Stimulated activated CD8-positive, alpha-beta memory T cell treated with anti-CD3 and anti-CD28 coated beads, Interleukin-15, amount 100 ng/mL, for 24 hours (primary cell): ENCODE data around the gene NPNT.
"Not testable (repeated sequence)": the region's sequence is repeated elsewhere in the genome, so short reads cannot be mapped to it uniquely, and the experiment has no call there.

Source experiments
- DNase-seq: peaks from one replicate; pipeline ENCODE4 v3.0.0-alpha.2; 2020; ENCODE audit warnings: low read depth

The NPNT gene, protein sequence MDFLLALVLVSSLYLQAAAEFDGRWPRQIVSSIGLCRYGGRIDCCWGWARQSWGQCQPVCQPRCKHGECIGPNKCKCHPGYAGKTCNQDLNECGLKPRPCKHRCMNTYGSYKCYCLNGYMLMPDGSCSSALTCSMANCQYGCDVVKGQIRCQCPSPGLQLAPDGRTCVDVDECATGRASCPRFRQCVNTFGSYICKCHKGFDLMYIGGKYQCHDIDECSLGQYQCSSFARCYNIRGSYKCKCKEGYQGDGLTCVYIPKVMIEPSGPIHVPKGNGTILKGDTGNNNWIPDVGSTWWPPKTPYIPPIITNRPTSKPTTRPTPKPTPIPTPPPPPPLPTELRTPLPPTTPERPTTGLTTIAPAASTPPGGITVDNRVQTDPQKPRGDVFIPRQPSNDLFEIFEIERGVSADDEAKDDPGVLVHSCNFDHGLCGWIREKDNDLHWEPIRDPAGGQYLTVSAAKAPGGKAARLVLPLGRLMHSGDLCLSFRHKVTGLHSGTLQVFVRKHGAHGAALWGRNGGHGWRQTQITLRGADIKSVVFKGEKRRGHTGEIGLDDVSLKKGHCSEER

DNA sequence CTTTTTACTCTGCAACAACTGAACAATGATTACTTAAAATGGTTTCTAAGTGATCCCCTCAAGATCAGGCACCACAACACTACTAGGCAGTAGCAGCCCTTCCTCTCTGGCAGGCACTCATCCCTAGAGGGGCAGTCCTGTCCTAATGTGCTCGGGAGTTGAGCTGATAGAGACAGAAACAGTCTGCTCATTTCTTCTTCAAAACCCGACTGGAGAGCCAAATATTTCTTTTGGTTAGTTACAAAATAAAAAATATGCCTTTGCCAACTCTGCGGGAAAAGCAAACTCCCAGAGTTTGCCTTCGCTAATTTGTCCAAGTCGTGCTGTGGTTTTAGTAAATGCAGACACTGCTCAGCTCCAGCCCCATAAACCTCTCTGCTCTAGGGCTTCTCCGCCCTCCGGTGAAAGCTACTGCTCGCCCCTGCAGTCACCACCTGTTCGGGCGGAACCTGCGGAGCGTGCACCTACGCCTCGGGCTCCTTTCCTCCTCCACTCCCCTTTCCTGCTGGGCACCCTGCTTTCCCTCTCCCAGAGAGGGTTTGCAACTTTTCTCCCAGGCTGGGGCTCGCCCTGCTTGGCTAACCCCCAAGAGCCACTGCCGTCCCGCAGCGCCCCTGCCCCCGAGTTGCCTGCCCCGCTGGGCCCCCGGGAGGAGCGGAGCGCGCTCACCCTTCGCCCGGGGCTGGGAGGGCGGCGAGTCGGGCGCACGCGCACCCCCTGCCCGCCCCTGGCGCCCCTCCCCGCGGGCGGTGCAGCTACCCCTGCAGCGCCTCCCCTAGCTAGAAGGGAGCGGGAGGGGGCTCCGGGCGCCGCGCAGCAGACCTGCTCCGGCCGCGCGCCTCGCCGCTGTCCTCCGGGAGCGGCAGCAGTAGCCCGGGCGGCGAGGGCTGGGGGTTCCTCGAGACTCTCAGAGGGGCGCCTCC lies at the start of gene NPNT:
NPNT (plus strand) TSS at position 812 of the 923 bp plus-strand sequence. CDS start 182 bp downstream, outside the sequence.
- no peak for DNase-seq

DNA sequence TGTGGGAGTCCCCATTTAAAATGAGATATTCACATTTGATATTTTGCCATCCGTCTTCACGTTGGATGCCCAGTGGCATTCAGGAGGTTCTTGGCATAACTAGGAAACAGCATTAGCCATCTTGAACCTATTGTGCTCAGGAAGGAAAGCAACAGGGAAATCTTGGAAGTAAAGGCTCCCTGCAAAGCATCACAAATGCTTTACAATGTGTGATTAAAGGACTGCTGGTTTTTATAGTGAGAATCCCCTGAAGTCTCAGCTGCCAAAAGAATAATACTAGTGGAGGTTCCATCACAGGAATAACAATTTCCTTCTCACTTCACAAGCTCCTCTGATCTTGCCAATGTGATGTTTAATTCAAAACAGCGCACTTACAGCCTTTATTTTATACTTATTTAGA lies 49.7 kb upstream of the NPNT start:
- DNase-seq = no peak

DNA sequence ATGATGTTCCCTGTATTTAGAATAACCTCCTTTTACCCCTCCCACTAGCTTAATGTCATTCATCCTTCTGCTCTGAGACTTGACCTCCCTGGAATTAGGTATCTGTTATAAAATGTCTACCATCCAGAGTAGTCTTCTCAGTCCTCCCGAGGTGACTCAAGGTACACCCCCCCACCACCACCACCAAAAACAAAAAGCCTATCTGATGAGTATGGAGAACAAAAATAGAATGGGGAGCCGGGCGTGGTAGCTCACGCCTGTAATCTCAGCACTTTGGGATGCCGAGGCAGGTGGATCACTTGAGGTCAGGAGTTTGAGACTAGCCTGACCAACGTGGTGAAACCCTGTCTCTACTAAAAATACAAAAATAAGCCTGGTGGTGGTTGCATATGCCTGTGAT lies 46.9 kb upstream of the NPNT start:
- DNase-seq = not testable (repeated sequence)

DNA sequence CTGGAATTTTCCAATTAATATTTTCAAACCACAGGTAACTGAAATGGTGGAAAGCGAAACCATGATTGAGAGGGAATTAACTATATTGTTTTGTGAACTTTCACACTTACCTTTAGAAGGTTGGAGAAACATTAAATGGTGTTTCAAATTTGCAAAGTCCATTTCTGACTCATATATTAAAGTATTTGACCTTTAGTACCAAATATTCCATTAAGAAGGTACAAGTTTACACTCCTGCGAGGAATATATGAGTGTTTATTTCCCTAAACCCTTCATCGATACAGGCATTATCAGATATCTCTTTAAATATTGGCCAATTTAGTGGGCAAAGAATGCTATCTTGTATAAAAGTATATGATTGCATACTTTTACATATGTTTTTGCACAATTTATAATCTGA lies 44.1 kb upstream of the NPNT start:
- no peak for DNase-seq

DNA sequence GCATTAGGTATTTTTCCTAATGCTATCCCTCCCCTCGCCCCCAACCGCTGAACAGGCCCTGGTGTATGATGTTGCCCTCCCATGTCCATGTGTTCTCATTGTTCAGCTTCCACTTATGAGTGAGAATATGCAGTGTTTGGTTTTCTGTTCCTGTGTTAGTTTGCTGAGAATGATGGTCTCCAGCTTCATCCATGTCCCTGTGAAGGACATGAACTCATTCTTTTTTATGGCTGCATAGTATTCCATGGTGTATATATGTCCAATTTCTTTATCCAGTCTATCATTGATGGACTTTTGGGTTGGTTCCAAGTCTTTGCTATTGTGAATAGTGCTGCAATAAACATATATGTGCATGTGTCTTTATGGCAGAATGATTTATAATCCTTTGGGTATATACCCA lies 43.0 kb upstream of the NPNT start:
- DNase-seq = not testable (repeated sequence)

DNA sequence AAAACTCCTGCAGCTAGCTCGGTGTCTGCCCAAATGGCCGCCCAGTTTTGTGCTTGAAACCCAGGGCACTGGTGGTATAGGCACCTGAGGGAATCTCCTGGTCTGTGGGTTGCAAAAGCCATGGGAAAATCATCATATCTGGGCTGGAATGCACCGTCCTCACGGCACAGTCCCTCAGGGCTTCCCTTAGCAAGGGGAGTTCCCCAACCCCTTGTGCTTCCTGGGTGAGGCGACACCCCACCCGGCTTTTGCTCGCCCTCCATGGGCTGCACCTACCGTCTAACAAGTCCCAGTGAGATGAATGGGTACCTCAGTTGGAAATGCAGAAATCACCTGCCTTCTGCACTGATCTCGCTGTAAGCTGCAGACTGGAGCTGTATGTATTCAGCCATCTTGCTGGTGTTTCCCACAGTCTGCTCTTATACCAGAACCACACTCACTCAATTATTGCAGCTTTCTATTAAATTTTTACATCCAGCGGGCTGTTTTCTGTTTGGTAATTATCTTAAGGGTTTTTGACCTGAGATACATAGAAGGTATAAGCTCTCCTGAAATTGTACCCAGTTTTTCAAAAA lies 36.7 kb upstream of the NPNT start:
- DNase-seq = no peak

DNA sequence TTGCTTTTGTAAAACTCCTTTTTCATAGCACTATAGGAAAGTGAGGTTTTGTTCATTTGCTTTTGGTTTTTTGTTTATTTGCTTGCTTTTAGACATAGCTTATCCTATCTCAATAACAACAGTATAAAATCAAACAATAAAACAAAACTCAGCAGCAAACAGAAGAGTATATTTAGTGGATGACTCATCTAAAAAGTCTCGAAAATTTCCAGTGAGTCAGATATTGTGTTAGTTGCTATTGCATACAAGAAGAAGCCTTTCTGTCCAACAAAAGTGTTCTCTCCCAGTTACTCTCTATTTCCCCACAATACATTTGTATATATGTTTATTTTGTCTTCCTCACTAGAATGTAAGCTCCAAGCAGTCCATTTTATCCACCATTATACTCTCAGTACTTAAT lies 36.0 kb upstream of the NPNT start:
- no peak for DNase-seq

DNA sequence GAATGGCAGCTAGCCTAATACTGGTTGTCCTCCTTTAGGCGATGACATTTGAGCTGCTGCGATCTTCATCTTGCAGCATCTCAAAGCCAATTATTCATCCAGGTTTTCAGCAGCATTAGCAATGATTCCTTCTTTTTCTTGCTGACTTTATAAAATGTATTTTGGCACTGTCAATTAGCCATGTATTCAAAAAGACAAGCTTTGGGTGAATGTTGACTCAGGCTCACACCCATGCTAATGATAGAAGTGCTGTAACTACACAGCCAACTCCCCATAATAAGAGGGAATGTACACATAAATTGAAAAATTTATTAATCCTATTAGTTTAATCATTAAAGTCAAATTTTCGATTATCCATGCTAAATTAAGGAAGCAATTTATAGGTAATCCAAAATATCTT lies 24.3 kb upstream of the NPNT start:
- no peak for DNase-seq

DNA sequence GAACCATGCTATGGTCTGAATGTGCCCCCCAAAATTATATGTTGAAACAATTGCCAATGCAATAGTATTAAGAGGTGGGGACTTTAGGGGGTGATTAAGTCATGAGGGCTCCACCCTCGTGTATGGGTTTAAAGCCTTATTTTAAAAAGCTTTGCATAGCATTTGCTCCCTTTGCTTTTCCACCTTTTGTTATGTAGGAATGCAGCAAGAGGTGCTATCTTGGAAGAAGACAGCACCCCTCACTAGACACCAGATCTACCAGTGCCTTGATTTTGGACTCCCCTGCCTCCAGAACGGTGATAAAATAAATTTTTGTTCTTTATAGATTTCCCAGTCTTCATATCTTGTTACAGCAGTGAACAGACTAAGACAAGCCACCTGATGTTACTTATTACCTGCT lies 23.3 kb upstream of the NPNT start:
- DNase-seq = no peak

DNA sequence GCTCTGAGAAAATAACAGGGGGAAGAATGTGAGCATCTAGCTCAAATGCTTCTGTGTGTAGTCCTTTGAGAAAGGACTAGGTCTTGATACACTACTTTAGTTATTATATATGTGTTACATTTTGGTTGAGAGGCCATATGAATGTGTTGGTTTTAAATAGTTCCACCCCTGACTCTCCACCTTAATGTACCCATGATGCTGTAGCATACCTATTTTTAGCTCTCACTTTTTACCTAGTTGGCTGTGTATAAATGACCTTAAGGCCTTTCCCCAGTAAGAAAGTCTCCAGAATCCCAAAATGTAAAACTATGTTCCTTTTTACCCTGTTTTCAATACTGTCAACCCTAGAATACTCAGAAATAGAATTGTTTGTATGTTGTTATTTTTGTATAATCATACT lies 20.0 kb upstream of the NPNT start:
- no peak for DNase-seq

DNA sequence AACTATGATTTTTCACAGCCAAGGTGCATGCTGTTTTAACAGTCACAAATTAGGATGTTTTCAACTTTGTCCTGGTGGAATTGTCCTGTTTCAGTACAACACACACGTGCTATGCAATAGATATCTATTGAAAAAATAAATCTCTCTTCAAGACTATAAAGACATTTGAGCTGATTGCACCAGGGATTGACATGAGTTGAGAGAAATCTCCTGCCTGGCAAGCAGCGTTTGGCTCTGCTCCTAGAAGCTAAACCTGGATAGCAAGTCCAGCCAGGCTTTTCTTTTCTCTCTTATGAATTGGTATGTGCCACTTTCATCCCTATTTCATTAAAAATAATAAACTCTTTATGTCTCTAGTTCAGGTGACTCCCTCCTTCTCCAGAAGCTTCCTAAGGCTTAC lies 16.6 kb upstream of the NPNT start:
- no peak for DNase-seq

DNA sequence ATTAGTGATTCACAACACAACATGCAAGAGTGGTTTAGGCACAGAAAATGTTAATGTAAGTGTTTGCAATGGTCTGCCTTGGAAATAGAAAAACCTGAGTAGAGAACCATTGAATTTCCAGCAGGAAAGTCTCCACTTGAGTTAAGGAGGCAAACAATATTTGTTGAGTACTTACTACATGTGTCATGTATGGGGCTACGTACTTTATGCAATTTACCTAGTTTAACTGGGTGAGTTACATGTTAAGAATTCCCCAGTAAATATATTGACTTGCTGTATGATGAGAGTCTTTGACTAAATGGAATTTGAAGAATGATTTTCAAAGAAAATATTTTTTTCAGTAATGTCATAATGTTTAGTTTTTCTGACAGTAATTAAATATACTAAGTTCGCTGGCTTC lies 7.8 kb upstream of the NPNT start:
- DNase-seq = no peak

DNA sequence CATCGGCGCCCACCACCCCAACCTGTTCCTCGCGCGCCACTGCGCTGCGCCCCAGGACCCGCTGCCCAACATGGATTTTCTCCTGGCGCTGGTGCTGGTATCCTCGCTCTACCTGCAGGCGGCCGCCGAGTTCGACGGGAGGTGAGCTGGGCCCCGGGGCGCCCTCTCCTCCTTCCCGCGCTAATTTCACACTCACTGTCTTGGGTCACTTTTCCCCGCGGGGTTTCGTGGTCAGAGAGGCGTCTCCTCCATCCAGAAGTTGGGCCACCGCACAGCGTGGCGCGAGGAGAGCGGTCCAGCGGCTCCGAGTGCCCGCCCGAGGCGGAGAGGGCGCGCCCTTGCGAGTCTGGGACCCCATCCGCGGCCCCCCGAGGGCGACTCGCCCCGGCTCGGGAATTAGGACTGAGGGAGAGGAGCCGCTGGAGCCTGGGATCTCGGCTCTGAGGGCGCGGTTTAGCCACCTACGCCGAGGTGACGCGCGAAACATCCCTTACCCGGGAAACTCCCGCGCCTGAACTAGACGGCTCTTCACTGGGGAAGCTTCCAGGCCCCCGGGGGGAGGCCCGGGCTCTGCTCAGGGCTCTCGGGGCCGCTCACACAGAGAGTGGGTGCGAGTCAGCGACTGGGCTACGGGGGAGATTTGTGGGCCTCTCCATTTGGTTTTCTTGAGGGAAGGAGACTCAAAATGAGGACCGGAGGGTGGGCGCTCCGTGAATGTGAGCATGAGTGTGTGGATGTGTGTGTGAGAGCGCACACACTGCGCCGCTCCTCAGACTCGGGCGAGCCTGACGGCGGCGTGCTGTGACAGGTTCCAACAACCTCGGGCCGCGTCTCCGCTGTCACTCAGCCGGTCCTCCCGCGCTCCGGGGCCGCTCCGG lies 551 bp downstream of the NPNT start:
- no peak for DNase-seq

DNA sequence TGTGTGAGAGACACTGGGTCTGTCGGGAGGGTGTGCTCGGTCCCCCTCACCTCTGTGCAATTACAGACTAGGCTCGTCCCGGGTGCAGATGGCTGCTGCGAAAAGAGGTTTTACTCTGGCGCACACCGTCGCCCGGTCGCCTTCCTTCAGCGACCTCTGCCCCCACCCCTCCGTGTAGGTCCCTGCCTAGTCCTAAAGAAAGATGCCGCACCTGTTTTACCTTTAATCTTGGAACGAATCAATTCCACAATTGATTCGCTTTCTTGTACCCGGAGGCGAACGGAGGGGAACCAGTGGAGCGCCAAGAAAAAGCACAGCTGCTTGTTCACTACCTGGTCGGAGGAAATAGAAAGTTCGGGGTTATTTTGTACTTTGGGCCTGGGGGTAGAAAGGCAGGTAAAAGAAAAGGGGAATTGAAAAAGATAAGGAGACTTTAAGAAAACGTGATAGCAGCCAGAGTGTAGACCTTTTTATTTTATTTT lies 1.2 kb downstream of the NPNT start:
- no peak for DNase-seq

DNA sequence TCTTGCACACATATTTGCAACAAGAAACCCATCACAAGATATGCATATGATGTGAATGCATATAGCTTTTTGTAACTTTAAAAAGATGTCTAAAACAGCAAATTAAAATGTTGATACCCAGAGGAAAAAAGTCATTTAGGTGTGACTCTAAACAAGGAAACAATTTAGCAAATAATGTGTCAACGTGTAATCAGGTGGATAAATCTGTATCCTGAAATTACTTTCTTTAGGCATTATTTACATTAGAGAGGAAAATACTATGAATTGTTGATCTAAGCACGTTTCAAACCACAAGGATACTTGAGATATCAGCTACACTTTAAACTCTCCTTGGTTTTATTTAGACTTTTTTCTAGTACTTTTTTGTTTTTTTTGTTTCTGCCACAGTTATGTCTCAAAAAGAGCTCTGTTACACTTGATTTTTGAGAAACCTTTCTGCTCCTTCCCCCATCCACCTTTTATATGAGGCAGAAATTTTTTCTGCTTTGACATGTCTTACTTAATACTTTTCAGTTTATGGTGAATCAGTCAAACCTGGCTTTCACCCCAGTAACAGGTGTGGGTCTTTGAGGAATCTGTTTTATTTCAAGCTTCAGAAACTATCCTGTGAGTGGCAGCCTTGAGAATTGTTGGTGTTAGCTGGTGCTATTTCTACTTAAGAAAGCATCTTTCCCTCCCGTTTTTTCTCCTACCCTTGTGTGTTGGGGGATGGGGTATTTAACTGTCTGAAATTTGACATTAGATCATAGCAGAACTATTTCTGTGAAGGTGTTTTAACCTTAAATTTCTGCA lies 1.9 kb downstream of the NPNT start:
- DNase-seq = no peak

DNA sequence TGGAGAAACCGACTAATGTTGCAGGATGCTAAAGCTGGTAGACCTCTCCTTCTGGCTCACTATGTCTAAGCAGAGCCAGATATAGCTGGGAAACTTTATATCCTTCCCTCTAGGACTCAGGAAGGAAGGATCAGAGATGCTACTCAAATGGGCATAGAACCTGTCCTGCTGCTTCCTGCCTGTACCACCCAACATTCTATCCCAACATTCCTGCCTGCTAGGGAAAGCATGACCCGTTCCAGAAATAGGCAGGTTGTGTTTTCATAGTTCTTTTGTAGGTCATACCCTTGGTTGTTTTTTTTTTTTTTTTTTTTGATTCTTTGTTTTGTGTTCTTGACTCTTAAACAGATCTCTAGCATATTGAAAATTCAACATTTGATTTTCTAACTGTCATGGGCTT lies 5.3 kb downstream of the NPNT start:
- DNase-seq = no peak

DNA sequence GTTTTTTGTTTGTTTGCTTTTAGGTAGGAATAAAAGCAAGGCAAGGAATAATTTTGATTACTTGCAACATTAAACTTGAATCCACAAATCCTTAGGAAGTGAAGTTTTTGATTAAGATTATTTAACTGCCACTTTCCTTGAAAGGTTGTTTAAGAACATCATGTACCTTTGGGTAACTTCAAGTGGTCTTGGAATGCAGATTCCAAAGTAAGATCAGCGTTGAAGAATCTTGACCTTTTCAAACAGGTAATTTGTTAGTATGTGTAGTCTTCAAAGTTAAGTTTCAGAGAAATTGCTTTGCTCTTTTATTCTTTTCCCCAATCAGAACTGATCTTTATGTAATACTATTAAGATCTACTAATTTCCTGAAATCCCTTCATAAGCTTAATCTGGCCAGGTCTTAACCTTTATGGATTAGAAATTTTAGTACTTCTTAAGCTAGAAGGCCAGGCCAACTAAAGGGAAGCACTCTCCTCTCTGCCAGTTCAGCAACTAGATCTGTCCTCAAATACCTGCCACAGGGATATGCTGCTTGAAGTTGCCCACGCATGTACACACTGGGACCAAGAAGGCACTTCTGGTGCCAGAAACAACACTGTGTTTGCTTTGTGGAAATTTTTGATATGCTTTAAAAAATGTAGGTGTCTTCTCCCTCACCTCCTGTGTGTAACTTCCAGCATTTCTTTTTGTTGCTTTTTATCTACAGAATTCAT lies 7.4 kb downstream of the NPNT start:
- no peak for DNase-seq

DNA sequence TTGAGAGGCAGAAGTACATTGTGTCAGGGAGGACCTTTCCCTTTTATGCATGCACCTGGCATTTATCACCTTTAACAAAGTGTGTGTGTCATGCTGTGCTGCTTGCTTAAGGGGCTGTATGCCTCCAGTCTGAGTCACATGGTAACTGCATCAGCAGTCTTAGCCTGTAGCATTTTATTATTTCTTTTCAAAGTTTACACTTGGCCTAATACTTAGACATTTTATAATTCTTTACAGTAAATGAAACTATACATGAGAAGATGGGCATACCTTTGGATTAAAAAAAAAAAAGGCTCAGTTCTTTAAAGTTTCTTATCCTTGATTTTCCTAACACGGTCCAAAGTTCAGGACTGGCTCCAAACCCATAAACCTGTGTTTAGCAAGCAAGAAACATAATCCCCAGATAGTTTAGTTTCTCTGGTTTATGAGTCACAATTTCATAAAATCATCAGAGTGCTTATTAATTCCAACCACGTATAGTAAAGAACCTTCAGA lies 14.6 kb downstream of the NPNT start:
- DNase-seq = no peak

DNA sequence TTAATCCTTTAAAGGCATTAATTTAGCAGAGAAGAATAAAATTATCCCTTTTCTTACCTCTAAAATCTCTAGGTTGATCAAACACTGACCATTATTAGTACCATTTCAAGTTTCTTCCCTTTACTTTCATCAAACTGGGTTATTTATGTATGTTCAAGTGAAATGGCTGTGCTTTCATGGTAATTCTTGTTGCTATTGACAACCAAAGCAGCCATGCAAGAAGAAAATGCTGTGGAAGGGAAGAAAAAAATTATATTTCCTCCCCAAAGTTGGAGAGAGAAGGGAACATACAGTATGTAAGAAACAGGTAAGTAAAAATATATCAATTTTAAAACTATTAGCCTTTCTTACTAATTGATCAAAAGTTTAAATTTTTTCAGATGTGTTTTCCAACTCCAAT lies 16.2 kb downstream of the NPNT start:
- no peak for DNase-seq

DNA sequence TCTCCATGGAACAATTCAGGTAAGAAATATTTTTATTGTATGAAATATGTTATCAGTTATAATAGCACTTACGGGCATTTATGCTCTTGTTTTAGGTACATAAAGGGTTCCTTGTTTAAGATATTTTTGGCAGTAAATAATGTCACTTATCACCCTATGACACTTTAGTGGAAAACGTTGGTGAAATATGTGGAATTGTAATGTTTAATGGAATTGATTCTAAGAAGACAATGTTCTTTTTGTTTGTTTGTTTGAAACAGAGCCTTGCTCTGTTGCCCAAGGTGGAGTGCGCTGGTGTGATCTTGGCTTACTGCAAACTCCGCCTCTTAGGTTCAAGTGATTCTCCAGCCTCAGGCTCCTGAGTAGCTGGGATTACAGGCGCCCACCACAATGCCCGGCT lies 17.4 kb downstream of the NPNT start:
- no peak for DNase-seq
